Gastrocnemius medialis (tissue), 4 donors: ENCODE measurements around the gene POU1F1. TPM values are rescaled to one million over a fixed set of nuclear protein-coding genes. Genes with fewer than 3 reads are reported as not detected.

ENCODE experiments used
- ATAC-seq, 2 donors: fragments of 150-250 bp; one replicate each; pipeline ENCODE4 v1.9.1; 2016
- DNase-seq, 2 donors: peaks; one replicate each; pipeline ENCODE4 v3.0.0-alpha.2; 2019
- H3K27ac ChIP-seq, 4 donors: fragments of 200-600 bp; sonication (generic); 1 replicate in 1 of 4; 2 replicates in 3 of 4; pipeline ENCODE4 v1.5.1; 2016 to 2018; ENCODE audit warnings: mild to moderate bottlenecking in 2 of 4, moderate library complexity in 1 of 4
- H3K27me3 ChIP-seq, 3 donors: fragments of 200-600 bp; sonication (generic) in 2 of 3; 1 replicate in 1 of 3; 2 replicates in 2 of 3; pipeline versions ENCODE4 v1.5.1 to v1.6.0; 2016 to 2019; ENCODE audit warnings: mild to moderate bottlenecking in 1 of 3, moderate library complexity in 1 of 3
- H3K36me3 ChIP-seq, 2 donors: fragments of 200-600 bp; sonication (generic) in 1 of 2; one replicate each; pipeline ENCODE4 v1.5.1; 2017 to 2018
- H3K4me1 ChIP-seq, 2 donors: fragments of 200-600 bp; sonication (generic) in 1 of 2; one replicate each; pipeline ENCODE4 v1.5.1; 2016 to 2017; ENCODE audit warnings: mild to moderate bottlenecking in 2 of 2
- H3K4me3 ChIP-seq, 4 donors: fragments of 200-600 bp; sonication (generic) in 3 of 4; 1 replicate in 1 of 4; 2 replicates in 3 of 4; pipeline ENCODE4 v1.5.1; 2016 to 2019; ENCODE audit warnings: mild to moderate bottlenecking in 2 of 4
- H3K9me3 ChIP-seq, 3 donors: fragments of 200-600 bp; sonication (generic) in 2 of 3; 1 replicate in 1 of 3; 2 replicates in 2 of 3; pipeline ENCODE4 v1.5.1; 2016 to 2019
- CTCF ChIP-seq, 5 experiments: fragments of 450-650 bp in 3 of 5; fragments of 200-600 bp in 2 of 5; sonication (generic) in 2 of 5; IDR thresholded peaks in 4 of 5; conservative IDR thresholded peaks in 1 of 5; 1 replicate in 4 of 5; 2 replicates in 1 of 5; pipeline ENCODE4 v1.5.1; 2016 to 2019; ENCODE audit warnings: antibody characterized with exemption in 5 of 5, mild to moderate bottlenecking in 3 of 5, moderate library complexity in 3 of 5
- POLR2A ChIP-seq, 2 donors: fragments of 450-650 bp; IDR thresholded peaks; one replicate each; pipeline ENCODE4 v1.6.1; 2017; ENCODE audit warnings: antibody characterized with exemption in 2 of 2, mild to moderate bottlenecking in 2 of 2, moderate library complexity in 2 of 2
- in situ Hi-C, 4 donors: fragments of 200-750 bp; cut with MboI; loops; one replicate each; pipeline versions ENCODE4 v1.15.0 to v1.8.0; 2017; ENCODE audit warnings: low sequenced_read_pairs in 4 of 4
- intact Hi-C: fragments of 100-400 bp; cut with DNase I; formaldehyde crosslinking; loops from one replicate; pipeline ENCODE4 v1.15.1; 2023; ENCODE audit warnings: low total_unique reads
- total RNA-seq, 4 donors: library from RNA; depleted of rRNA; stranded (reverse); fragments of >200 nt; gene quantifications; one replicate each; pipeline versions ENCODE4 v1.1.0 to v1.2.3, GENCODE V29; 2016

The POU1F1 gene
- total RNA-seq, 4 donors from 2014 or later: not detected

GRCh38 chr3:87247430-87247773 is 29.0 kb downstream of the POU1F1 start:
- H3K27ac ChIP-seq: no peak overlapping the region
- in situ Hi-C loops (no loop called here), intact Hi-C loops (no loop called here)
- H3K9me3 ChIP-seq: no peaks in the 10 kb centered on the region
- ATAC-seq (no peak), DNase-seq (no peak)
- no peaks in the 10 kb centered on the region for H3K4me1 ChIP-seq
- peaks cover 0 to 23% of the 10 kb centered on the region in 2 donors for H3K36me3 ChIP-seq
- H3K27me3 ChIP-seq: no peaks in the 10 kb centered on the region
- no peak overlapping the region for H3K4me3 ChIP-seq
- TF ChIP-seq CTCF (IDR thresholded peaks at IDR 0.05 in 4 of 5, conservative IDR thresholded peaks at IDR 0.05 in 1 of 5) (no peak), POLR2A (IDR thresholded peaks at IDR 0.05) (no peak)

GRCh38 chr3:87246662-87247429 is 29.5 kb downstream of the POU1F1 start:
- in situ Hi-C loops: no loop called here
- intact Hi-C loops: no loop called here
- Histone ChIP-seq H3K9me3 (no peaks in the 10 kb centered on the region), H3K36me3 (peaks cover 0 to 23% of the 10 kb centered on the region in 2 donors), H3K4me1 (no peaks in the 10 kb centered on the region), H3K27me3 (no peaks in the 10 kb centered on the region), H3K27ac (no peak overlapping the region), H3K4me3 (no peak overlapping the region)
- DNase-seq: no peak
- TF ChIP-seq POLR2A (IDR thresholded peaks at IDR 0.05): no peak
- no peak for TF ChIP-seq CTCF (IDR thresholded peaks at IDR 0.05 in 4 of 5, conservative IDR thresholded peaks at IDR 0.05 in 1 of 5)
- ATAC-seq: no peak

GRCh38 chr3:87236093-87236492 is 40.3 kb downstream of the POU1F1 start:
- Histone ChIP-seq H3K36me3 (no peaks in the 10 kb centered on the region), H3K4me3 (no peak overlapping the region), H3K27me3 (no peaks in the 10 kb centered on the region), H3K27ac (no peak overlapping the region), H3K4me1 (peaks cover 0 to 8% of the 10 kb centered on the region in 2 donors), H3K9me3 (no peaks in the 10 kb centered on the region)
- in situ Hi-C loops (no loop called here), intact Hi-C loops (no loop called here)
- TF ChIP-seq CTCF (IDR thresholded peaks at IDR 0.05 in 4 of 5, conservative IDR thresholded peaks at IDR 0.05 in 1 of 5): no peak
- no peak for TF ChIP-seq POLR2A (IDR thresholded peaks at IDR 0.05)
- DNase-seq (no peak), ATAC-seq (no peak)

GRCh38 chr3:87233805-87234204 is 42.6 kb downstream of the POU1F1 start:
- DNase-seq: no peak
- in situ Hi-C loops: no loop called here
- H3K9me3 ChIP-seq: no peaks in the 10 kb centered on the region

More at GRCh38 chr3:87233805-87234204, 42.6 kb downstream of the POU1F1 start:
- Histone ChIP-seq H3K27me3 (no peaks in the 10 kb centered on the region), H3K36me3 (no peaks in the 10 kb centered on the region), H3K4me1 (peaks cover 15 to 23% of the 10 kb centered on the region in 2 donors), H3K27ac (no peak overlapping the region), H3K4me3 (no peak overlapping the region)
- ATAC-seq: no peak
- intact Hi-C loops: no loop called here
- TF ChIP-seq POLR2A (IDR thresholded peaks at IDR 0.05): no peak
- no peak for TF ChIP-seq CTCF (IDR thresholded peaks at IDR 0.05 in 4 of 5, conservative IDR thresholded peaks at IDR 0.05 in 1 of 5)
